Pulmonary artery endothelial cell (primary cell): ENCODE measurements around the gene RUSF1. TPM values are rescaled to one million over a fixed set of nuclear protein-coding genes. Genes with fewer than 3 reads are reported as not detected.
"Not testable (repeated sequence)": the region's sequence is repeated elsewhere in the genome, so short reads cannot be mapped to it uniquely, and the experiment has no call there.

Source experiments
- DNase-seq: peaks from one replicate; pipeline ENCODE4 v3.0.0-alpha.2; 2011; ENCODE audit warnings: low read depth, low spot score
- total RNA-seq: library from RNA; depleted of rRNA; stranded (reverse); fragments of >200 nt; gene quantifications from 2 replicates; pipeline ENCODE4 v1.2.3, GENCODE V29; 2014

The RUSF1 gene
- 25.0 and 28.2 TPM in 2 replicates for total RNA-seq

GRCh38 chr16:31507929-31508705 lies at the start of gene RUSF1:
Gene RUSF1, minus strand, starts transcription at chr16:31508391. Its CDS starts 18 bp downstream, at chr16:31508373.
- DNase-seq, result peak; percentile 60

- no peak for DNase-seq
Measured at GRCh38 chr16:31542763-31543162, 34.6 kb upstream of the RUSF1 start.

- DNase-seq, result not testable (repeated sequence)
Measured at GRCh38 chr16:31539762-31540161, 31.6 kb upstream of the RUSF1 start.

DNA sequence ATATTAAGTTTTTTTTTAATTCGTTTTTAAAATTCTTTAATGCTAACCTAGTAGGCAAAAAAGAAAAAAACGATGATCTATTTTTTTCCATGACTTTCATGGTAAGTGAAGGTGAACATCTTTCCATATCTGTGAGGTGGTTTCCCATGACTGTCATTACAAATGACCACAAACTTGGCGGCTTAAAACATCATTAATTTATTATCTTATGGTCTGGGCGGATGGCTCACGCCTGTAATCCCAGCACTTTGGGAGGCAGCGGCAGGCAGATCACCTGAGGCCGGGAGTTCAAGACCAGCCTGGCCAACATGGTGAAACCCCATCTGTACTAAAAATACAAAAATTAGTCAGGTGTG lies 30.0 kb upstream of the RUSF1 start:
- not testable (repeated sequence) for DNase-seq

DNA sequence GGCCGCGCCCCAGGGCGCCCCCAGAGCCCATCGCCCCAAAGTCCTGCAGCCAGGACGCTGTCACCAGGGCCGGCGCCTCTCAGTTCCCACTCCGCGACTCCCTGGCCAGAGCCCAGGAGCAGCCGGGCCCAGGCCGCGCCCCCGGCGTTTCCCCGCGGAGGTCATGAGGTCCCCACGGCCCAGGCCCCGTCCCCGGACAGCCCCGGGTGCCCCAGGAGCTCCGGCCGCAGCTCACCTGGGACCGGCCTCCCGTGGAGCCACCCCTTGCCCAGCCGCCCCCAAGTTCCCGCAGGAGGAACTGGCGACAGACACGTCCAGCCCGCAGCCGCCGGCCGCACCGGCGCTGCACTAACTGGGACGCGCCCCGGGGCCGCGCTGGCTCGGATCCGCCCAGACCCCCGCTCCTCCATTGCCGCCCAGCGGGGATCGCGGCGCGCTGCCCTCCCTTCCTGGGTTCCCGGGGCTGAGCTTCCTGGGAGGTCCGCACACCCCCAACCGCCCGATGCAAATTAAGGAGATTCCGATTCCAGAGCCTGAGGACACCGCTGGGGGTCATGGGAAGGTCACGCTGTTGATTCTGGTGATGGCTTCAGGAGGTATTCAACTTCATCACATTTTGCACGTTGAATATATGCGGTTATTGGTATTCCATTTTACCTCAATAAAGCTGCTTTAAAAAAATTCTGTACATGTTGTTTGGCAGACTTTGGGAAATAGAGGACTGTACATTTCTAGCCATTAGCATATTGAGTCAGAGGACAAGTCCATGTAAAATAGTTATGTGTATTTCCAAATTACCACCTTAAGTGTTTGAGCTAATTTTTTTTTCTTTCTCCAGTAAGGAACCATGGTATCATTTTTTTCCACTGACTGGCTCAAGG lies 29.4 kb upstream of the RUSF1 start:
- no peak for DNase-seq

DNA sequence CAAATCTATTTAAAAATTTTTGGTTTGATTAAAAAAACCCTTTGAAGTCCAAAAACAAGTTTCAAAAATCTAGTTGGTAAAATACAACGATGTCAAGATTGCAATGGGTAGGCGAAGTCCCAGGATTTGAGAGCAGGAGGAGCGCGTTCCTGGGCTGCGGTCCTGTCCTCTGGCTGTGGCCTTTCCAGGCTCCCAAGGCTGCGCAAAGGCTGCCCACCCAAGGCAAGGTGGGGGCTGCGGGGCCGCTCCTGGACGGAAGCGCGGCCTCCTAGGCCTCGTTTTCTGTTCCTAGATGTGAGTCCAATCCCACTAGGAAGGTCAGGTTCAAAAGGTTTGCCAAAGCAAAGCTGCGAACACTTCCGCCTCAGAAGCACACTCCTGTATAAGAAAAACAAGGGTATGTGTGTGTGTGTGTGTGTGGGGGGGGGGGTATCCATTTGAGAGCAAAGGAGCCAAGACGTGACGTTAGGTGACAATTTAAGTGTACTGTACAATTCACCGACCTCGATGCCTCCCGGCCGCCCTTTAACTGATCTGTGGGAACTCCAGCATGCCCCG lies 28.7 kb upstream of the RUSF1 start:
- no peak for DNase-seq

DNA sequence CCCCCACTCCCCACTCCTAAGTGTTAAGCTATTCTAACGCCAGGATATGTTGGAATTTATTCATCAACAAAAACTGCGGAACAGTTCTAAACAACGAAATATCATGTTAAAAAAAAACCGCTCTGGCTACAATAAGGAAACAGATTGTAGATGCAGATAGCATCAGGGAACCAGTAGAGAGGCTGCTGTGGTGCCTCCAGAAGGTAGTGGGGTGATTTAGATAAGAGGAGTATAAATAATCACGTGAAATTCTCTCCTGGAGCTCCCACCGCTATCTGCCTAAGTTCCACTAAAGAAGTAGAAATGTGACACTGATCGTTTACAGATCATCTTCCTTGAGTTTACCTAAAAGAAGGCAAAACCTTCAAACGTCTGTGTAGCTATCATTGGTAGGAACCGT lies 27.5 kb upstream of the RUSF1 start:
- DNase-seq, result no peak

DNA sequence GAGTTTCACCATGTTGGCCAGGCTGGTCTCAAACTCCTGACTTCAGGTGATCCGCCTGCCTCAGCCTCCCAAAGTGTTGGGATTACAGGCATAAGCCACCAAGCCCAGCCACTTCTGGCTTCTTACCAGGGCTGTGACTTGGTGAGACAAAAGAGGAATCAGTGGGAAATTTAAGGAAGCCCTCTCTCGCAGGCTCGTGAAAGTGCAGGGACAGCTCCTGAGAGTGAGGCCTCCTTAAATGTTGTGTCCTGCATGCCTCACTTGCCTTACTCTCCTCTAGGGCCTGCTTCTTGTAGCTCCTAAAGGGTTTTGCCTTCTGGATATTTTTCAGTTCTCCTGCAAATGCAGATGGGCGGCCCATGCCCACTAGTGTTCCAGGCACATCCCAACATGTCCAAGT lies 24.7 kb upstream of the RUSF1 start:
- no peak for DNase-seq

GRCh38 chr16:31532120-31532519 lies 23.9 kb upstream of the RUSF1 start:
- DNase-seq, result no peak

DNA sequence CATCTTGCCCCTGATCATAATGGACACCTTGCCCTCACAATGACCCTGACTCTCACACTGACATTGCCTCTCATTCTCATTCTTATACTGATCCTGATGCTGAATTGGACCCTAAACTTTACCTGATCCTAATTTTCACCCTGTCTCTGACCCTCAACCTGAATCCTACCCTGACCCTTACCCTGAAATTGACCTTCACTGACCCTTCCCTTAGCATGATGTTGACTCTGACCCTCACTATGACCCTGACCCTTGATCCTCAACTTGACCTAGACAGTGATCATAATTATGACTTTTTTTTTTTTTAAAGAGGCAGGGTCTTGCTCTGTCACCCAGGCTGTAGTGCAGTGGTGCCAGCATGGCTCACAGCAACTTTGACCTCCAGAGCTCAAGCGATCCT lies 22.9 kb upstream of the RUSF1 start:
- DNase-seq, result no peak

DNA sequence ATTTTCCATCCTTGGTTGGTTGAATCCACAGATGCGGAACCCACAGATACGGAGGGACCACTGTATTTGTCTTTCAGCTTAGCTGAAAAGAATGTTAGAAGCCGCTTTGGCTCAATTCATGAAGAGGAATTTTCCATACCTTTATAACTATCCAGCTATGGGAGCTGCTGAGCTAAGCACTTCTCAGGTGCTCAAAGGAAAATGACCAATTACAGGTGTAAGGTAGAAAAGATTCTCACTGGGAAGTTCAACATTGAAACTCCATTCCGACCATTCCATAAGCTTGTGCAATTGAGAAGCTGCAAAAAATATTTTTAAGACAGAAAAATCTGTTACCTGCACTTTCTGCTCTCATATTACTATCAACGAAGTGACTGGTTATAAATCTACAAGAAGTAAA lies 22.2 kb upstream of the RUSF1 start:
- DNase-seq, result no peak

GRCh38 chr16:31529937-31530312 lies 21.7 kb upstream of the RUSF1 start:
- DNase-seq, result no peak

DNA sequence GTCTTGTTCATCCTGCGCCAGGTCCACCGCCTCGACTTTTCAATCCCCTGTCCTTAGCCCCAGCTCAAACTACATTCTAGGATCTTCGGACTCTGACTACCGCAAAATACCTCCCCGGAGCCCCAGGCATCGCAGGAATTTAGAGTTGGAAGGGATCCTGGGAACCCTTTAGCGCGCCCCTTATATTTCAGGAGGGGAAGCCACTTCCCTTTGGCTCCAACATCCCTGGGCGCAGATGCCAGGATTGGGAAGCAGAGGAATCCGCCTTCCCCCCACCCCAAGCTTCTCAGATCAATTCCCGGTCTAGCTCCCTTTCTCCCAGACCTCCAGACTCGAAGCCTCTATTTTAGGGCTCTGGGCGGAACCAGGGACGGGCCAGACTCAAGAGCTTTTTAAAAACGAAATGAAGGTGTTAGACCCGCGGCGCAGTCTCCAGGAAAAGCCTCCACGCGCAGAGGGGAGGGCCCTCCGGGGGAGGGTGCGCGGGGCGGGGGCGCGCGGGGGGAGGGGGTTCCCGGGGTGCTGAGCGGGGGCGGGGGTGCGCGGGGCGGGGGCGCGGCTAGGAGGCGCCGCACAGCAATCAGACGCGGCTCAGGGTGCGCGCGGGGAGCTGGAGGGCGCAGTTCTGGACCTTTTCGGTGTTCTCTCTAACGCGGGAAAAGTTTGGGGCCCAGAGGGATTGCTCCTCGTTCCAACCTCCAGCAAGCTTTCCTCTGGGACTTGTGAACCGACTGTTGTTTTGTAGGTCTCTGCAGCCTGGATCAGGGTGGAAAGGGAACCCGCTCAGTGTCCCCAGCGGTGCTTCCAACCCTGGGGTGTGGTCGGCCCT lies 21.1 kb upstream of the RUSF1 start:
- no peak for DNase-seq

GRCh38 chr16:31528523-31529107 lies 20.4 kb upstream of the RUSF1 start:
- DNase-seq, result no peak

DNA sequence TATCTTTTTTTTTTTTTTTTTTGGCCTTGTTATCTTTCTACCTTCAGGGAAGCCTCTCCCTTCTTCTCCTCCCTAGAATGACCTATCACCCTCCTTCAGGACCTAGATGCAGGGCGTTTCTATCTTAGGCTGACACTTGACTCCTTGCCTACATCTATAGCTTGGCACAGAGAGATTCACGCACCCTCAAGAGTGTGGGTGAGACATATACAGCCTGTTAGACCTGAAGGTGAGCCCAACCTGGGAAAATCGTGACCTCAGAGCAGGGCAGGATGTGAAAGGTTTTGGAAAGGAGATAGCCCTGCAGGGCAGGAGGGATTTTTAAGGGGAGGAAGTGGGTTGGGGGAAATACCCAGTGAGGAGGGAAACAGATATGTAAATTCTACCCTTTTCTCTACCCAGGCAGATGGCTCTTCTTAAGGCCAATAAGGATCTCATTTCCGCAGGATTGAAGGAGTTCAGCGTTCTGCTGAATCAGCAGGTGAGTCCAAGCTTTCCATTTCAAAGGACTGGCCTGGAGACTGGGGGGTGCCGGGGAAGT lies 19.6 kb upstream of the RUSF1 start, which contains the start of gene AHSP:
Gene AHSP, plus strand, starts transcription at position 167 of the 541 bp plus-strand sequence. Its CDS starts 240 bp downstream, at position 407.
- no peak for DNase-seq

DNA sequence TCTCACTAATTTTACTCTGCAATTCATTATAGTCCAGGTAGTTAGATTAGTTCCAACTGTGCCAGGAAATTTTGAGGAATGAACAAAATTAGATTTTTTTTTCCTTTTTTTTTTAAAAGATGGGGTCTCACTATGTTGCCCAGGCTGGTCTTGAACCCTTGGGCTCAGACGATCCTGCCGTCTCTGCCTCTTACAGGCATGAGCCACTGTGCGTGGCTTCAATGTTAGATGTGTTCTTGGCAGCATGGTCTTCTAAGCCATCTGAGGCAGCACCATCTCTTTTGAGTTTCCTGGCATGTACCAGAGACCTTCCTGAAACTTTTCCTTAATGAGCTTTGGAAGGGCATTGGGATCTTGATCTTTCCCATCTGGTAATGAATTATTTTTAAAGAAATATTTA lies 16.9 kb upstream of the RUSF1 start:
- no peak for DNase-seq

GRCh38 chr16:31523768-31524167 lies 15.6 kb upstream of the RUSF1 start:
- not testable (repeated sequence) for DNase-seq

GRCh38 chr16:31522071-31522470 lies 13.9 kb upstream of the RUSF1 start:
- DNase-seq, result no peak

DNA sequence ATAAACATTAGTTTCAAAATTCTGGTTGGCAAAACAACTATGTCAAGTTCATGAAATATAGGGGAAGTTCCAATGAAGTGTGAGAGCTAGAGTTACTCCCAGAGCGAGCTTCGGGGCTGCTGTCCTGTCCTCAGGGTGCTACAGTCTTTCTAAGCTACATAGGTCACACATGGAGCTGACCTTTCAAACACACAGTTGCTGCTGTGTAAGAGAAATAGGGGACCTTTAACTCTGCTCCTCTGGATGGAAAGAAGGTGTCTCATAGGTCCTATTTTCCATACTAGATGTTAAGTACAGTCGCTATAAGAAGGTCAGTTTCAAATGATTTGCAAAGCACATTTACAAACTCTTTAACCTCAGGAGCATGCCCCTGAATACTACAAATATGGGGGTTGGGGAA lies 13.2 kb upstream of the RUSF1 start:
- DNase-seq, result no peak

DNA sequence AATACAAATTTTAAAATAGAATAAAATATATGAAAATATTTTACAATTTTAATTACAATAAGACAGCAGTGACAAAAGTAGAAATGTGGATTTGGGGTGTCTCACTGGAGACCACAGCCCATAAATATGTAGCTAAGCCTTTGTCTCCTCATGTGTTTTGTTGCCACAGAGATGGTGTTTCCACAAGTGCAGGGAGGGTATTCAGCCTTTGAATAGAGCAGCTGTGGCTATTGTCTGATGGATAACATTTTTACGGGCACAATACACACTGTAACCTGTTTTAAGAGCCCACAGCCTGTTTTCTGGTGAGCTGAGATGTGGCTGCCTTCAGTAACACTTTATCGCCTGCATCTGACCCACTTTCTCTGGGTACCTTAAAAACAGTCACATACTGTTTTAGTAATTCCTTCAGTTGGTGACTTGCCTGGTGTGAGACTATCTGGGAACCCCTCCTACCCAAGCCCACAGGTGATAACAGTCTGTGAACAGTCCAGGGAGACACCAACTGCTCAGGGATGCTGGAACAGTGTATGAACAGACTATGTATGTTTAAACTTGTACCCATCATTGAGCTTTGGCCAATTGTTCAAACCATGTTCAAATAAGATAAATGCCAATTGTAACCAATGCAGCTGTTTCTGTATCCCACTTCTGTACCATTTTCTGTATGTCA lies 11.7 kb upstream of the RUSF1 start:
- no peak for DNase-seq
